CD14-positive monocyte (primary cell): ENCODE data around the gene DUSP19. TPM values are rescaled to one million over a fixed set of nuclear protein-coding genes. Genes with fewer than 3 reads are reported as not detected.

Source experiments
- DNase-seq, 3 donors: peaks; one replicate each; pipeline ENCODE4 v3.0.0-alpha.2; 2011 to 2022
- H2AFZ ChIP-seq: 2 replicates; pipeline ENCODE4 v1.6.0; 2012; ENCODE audit warnings: mild to moderate bottlenecking, low read depth, low read length, inconsistent platforms; ENCODE audit not compliant: insufficient read depth, poor library complexity, severe bottlenecking
- H3K27ac ChIP-seq, 2 donors: 1 replicate in 1 of 2; 2 replicates in 1 of 2; pipeline ENCODE4 v1.5.1; 2012 to 2013; ENCODE audit warnings: low read length in 2 of 2, control low read depth in 1 of 2, inconsistent platforms in 1 of 2, low read depth in 1 of 2, mild to moderate bottlenecking in 1 of 2
- H3K27me3 ChIP-seq, 2 donors: one replicate each; pipeline versions ENCODE4 v1.6.0 to v1.6.1; 2011 to 2013; ENCODE audit warnings: low read length in 2 of 2; ENCODE audit not compliant: control insufficient read depth in 2 of 2, insufficient read depth in 2 of 2
- H3K36me3 ChIP-seq, 2 donors: replicated peaks in 1 of 2; 1 replicate in 1 of 2; 2 replicates in 1 of 2; pipeline versions ENCODE4 v1.5.1 to v1.6.1; 2012 to 2013; ENCODE audit warnings: low read length in 2 of 2, control low read depth in 1 of 2, inconsistent platforms in 1 of 2, mild to moderate bottlenecking in 1 of 2; ENCODE audit not compliant: insufficient read depth in 2 of 2, control insufficient read depth in 1 of 2
- H3K4me1 ChIP-seq, 2 donors: 1 replicate in 1 of 2; 2 replicates in 1 of 2; pipeline versions ENCODE4 v1.5.1 to v1.6.1; 2012 to 2013; ENCODE audit warnings: low read length in 2 of 2, control low read depth in 1 of 2, inconsistent platforms in 1 of 2, mild to moderate bottlenecking in 1 of 2, moderate library complexity in 1 of 2; ENCODE audit not compliant: insufficient read depth in 2 of 2, control insufficient read depth in 1 of 2
- H3K4me2 ChIP-seq: replicated peaks from 2 replicates; pipeline ENCODE3; 2012; ENCODE audit warnings: low read length, moderate library complexity, mild to moderate bottlenecking; ENCODE audit not compliant: poor library complexity, severe bottlenecking; ENCODE audit errors: extremely low read depth
- H3K4me3 ChIP-seq, 3 experiments: fragments of 200-600 bp in 1 of 3; sonication (generic) in 1 of 3; replicated peaks in 1 of 3; 1 replicate in 2 of 3; 2 replicates in 1 of 3; pipeline ENCODE4 v1.5.1; 2011 to 2013; ENCODE audit warnings: low read length in 3 of 3, mild to moderate bottlenecking in 3 of 3, control low read depth in 2 of 3, low read depth in 2 of 3, inconsistent platforms in 1 of 3, moderate library complexity in 1 of 3
- H3K79me2 ChIP-seq: 2 replicates; pipeline ENCODE4 v1.6.0; 2012; ENCODE audit warnings: mild to moderate bottlenecking, control low read depth, inconsistent platforms, low read length, moderate library complexity; ENCODE audit not compliant: insufficient read depth
- H3K9ac ChIP-seq: 2 replicates; pipeline ENCODE4 v1.6.0; 2017; ENCODE audit warnings: low read length, mild to moderate bottlenecking; ENCODE audit not compliant: insufficient read depth, poor library complexity, severe bottlenecking
- H3K9me3 ChIP-seq, 2 donors: replicated peaks in 1 of 2; 1 replicate in 1 of 2; 2 replicates in 1 of 2; pipeline versions ENCODE4 v1.5.1 to v1.6.1; 2012 to 2013; ENCODE audit warnings: low read length in 2 of 2, control low read depth in 1 of 2; ENCODE audit not compliant: control insufficient read depth in 1 of 2, insufficient read depth in 1 of 2
- H4K20me1 ChIP-seq: 2 replicates; pipeline ENCODE4 v1.6.0; 2012; ENCODE audit warnings: mild to moderate bottlenecking, low read length, control low read depth, moderate library complexity; ENCODE audit not compliant: insufficient read depth
- H3K27ac Mint-ChIP-seq, 7 donors: one replicate each; pipeline ENCODE4 v1.8.0; 2020; ENCODE audit warnings: mild to moderate bottlenecking in 7 of 7, mixed read lengths in 7 of 7, moderate library complexity in 6 of 7, inconsistent platforms in 2 of 7
- H3K27me3 Mint-ChIP-seq, 3 donors: one replicate each; pipeline ENCODE4 v1.8.0; 2021 to 2022; ENCODE audit warnings: low read depth in 3 of 3, mild to moderate bottlenecking in 3 of 3, mixed read lengths in 3 of 3, moderate library complexity in 3 of 3, inconsistent platforms in 1 of 3
- H3K36me3 Mint-ChIP-seq, 2 donors: one replicate each; pipeline ENCODE4 v1.8.0; 2020; ENCODE audit warnings: mixed read lengths in 2 of 2, inconsistent platforms in 1 of 2, mild to moderate bottlenecking in 1 of 2
- H3K4me1 Mint-ChIP-seq: one replicate; pipeline ENCODE4 v1.8.0; 2020; ENCODE audit warnings: mild to moderate bottlenecking, mixed read lengths
- H3K4me3 Mint-ChIP-seq, 2 donors: one replicate each; pipeline ENCODE4 v1.8.0; 2020; ENCODE audit warnings: mild to moderate bottlenecking in 2 of 2, mixed read lengths in 2 of 2, moderate library complexity in 1 of 2
- H3K9me3 Mint-ChIP-seq, 7 donors: one replicate each; pipeline ENCODE4 v1.8.0; 2020 to 2022; ENCODE audit warnings: mixed read lengths in 7 of 7, mild to moderate bottlenecking in 6 of 7, moderate library complexity in 6 of 7, inconsistent platforms in 2 of 7
- CTCF ChIP-seq: fragments of 200-600 bp; IDR thresholded peaks from one replicate; pipeline ENCODE4 v1.8.0; 2022; ENCODE audit warnings: antibody characterized with exemption, mild to moderate bottlenecking
- WGBS: methylation state at CpG from one replicate; pipeline ENCODE4 v1.1.5; 2013; ENCODE audit warnings: missing lambda C conversion rate; ENCODE audit not compliant: insufficient coverage; 5-methylcytosine and 5-hydroxymethylcytosine counted together
- intact Hi-C, 2 donors: fragments of 100-400 bp; cut with micrococcal nuclease; formaldehyde crosslinking; loops; one replicate each; pipeline versions ENCODE4 v1.15.0 to v1.15.1; 2023
- polyA plus RNA-seq, 3 donors: library from polyadenylated mRNA; depleted of rRNA in 1 of 3; unstranded in 2 of 3; stranded (reverse) in 1 of 3; fragments of 300-500 nt in 2 of 3; fragments of >200 nt in 1 of 3; fragmentation: Illumina TruSeq in 2 of 3; gene quantifications; 1 replicate in 2 of 3; 2 replicates in 1 of 3; pipeline ENCODE4 v1.2.3, GENCODE V29; 2012 to 2021

The DUSP19 gene
- polyA plus RNA-seq, 3 donors: 0.13 to 0.30 (median 0.25) TPM

GRCh38 chr2:183034806-183035205 is 43.7 kb upstream of the DUSP19 start:
- Histone ChIP-seq H3K9ac (no peak overlapping the region), H4K20me1 (peaks cover 5% of the 10 kb centered on the region), H3K4me3 (no peak overlapping the region), H3K4me1 (peaks cover 10 to 24% of the 10 kb centered on the region in 2 donors), H3K27ac (no peak overlapping the region), H3K9me3 (peaks cover 0 to 42% of the 10 kb centered on the region in 2 donors), H3K79me2 (no peaks in the 10 kb centered on the region), H3K27me3 (peaks cover 90 to 92% of the 10 kb centered on the region in 2 donors), H3K4me2 (no peak overlapping the region), H2AFZ (no peak overlapping the region), H3K36me3 (no peaks in the 10 kb centered on the region)
- H3K36me3 Mint-ChIP-seq: peaks cover 5 to 8% of the 10 kb centered on the region in 2 donors
- intact Hi-C loops: no loop called here
- WGBS: no CpG with 5 or more reads among the region's 1 CpG
- no peak for DNase-seq
- no peak overlapping the region for H3K27ac Mint-ChIP-seq
- peaks cover 0 to 19% (median 18%) of the 10 kb centered on the region in 7 donors for H3K9me3 Mint-ChIP-seq
- peaks cover 79 to 93% (median 92%) of the 10 kb centered on the region in 3 donors for H3K27me3 Mint-ChIP-seq
- no peak for TF ChIP-seq CTCF
- H3K4me3 Mint-ChIP-seq: peak overlapping the region in 1 of 2 donors; percentile 80
- peaks cover 28% of the 10 kb centered on the region for H3K4me1 Mint-ChIP-seq

- Histone ChIP-seq H3K36me3 (no peaks in the 10 kb centered on the region), H4K20me1 (peaks cover 5% of the 10 kb centered on the region), H3K4me1 (peaks cover 10 to 24% of the 10 kb centered on the region in 2 donors), H3K79me2 (no peaks in the 10 kb centered on the region), H3K9me3 (peaks cover 0 to 44% of the 10 kb centered on the region in 2 donors), H3K9ac (no peak overlapping the region), H3K4me2 (no peak overlapping the region), H2AFZ (no peak overlapping the region), H3K4me3 (no peak overlapping the region), H3K27me3 (peaks cover 90 to 92% of the 10 kb centered on the region in 2 donors), H3K27ac (no peak overlapping the region)
- peaks cover 79 to 93% (median 86%) of the 10 kb centered on the region in 3 donors for H3K27me3 Mint-ChIP-seq
- no peak for DNase-seq
- peaks cover 28% of the 10 kb centered on the region for H3K4me1 Mint-ChIP-seq
- H3K36me3 Mint-ChIP-seq: peaks cover 5 to 8% of the 10 kb centered on the region in 2 donors
- peak overlapping the region in 1 of 2 donors; percentile 80 for H3K4me3 Mint-ChIP-seq
- no peak for TF ChIP-seq CTCF
- H3K9me3 Mint-ChIP-seq: peaks cover 0 to 19% (median 18%) of the 10 kb centered on the region in 7 donors
- intact Hi-C loops: no loop called here
- H3K27ac Mint-ChIP-seq: no peak overlapping the region
- no CpG with 5 or more reads among the region's 2 CpGs for WGBS
Observed at GRCh38 chr2:183035298-183035953, 43.1 kb upstream of the DUSP19 start.
